ENCODE data around the gene ANGPTL3. TPM values are rescaled to one million over a fixed set of nuclear protein-coding genes. Genes with fewer than 3 reads are reported as not detected.

Gene ANGPTL3
- total and polyA plus RNA-seq, 2 of the 13 experiments (the other 11 are each of a cell fraction or from before 2014, with no cell fraction given), result 0.40 to 0.51 TPM

DNA sequence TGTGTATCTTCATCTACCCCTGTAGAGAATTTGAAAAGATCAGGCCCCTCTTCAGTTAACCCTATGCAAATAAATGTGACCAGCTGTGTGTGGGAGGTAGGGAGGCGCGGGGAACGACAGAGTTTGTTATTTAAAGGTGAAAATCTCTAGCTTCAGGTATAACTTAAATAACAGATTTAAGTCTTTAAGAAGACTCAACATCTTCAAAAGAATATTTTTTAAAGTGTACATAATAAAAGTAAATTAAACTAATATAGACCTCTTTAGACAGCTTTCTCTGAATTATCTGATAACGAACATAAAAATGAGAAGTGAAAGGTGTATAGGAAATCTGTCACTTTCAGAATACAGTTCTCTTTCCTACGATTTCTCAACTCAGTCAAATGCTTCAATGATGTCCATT, 16.0 kb downstream of the ANGPTL3 start (continued):
- TF ChIP-seq, protein P1, sequence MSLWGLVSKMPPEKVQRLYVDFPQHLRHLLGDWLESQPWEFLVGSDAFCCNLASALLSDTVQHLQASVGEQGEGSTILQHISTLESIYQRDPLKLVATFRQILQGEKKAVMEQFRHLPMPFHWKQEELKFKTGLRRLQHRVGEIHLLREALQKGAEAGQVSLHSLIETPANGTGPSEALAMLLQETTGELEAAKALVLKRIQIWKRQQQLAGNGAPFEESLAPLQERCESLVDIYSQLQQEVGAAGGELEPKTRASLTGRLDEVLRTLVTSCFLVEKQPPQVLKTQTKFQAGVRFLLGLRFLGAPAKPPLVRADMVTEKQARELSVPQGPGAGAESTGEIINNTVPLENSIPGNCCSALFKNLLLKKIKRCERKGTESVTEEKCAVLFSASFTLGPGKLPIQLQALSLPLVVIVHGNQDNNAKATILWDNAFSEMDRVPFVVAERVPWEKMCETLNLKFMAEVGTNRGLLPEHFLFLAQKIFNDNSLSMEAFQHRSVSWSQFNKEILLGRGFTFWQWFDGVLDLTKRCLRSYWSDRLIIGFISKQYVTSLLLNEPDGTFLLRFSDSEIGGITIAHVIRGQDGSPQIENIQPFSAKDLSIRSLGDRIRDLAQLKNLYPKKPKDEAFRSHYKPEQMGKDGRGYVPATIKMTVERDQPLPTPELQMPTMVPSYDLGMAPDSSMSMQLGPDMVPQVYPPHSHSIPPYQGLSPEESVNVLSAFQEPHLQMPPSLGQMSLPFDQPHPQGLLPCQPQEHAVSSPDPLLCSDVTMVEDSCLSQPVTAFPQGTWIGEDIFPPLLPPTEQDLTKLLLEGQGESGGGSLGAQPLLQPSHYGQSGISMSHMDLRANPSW (CRISPR knock-in tag; IDR thresholded peaks at IDR 0.05; ENCODE audit: borderline replicate concordance), result no peak
- TF ChIP-seq PAF1 (CRISPR knock-in tag; IDR thresholded peaks at IDR 0.05) (no peak), ZFP1 (CRISPR knock-in tag; IDR thresholded peaks at IDR 0.05) (no peak), ZNF256 (CRISPR knock-in tag; conservative IDR thresholded peaks at IDR 0.05) (no peak)
- TF ChIP-seq, protein P2, sequence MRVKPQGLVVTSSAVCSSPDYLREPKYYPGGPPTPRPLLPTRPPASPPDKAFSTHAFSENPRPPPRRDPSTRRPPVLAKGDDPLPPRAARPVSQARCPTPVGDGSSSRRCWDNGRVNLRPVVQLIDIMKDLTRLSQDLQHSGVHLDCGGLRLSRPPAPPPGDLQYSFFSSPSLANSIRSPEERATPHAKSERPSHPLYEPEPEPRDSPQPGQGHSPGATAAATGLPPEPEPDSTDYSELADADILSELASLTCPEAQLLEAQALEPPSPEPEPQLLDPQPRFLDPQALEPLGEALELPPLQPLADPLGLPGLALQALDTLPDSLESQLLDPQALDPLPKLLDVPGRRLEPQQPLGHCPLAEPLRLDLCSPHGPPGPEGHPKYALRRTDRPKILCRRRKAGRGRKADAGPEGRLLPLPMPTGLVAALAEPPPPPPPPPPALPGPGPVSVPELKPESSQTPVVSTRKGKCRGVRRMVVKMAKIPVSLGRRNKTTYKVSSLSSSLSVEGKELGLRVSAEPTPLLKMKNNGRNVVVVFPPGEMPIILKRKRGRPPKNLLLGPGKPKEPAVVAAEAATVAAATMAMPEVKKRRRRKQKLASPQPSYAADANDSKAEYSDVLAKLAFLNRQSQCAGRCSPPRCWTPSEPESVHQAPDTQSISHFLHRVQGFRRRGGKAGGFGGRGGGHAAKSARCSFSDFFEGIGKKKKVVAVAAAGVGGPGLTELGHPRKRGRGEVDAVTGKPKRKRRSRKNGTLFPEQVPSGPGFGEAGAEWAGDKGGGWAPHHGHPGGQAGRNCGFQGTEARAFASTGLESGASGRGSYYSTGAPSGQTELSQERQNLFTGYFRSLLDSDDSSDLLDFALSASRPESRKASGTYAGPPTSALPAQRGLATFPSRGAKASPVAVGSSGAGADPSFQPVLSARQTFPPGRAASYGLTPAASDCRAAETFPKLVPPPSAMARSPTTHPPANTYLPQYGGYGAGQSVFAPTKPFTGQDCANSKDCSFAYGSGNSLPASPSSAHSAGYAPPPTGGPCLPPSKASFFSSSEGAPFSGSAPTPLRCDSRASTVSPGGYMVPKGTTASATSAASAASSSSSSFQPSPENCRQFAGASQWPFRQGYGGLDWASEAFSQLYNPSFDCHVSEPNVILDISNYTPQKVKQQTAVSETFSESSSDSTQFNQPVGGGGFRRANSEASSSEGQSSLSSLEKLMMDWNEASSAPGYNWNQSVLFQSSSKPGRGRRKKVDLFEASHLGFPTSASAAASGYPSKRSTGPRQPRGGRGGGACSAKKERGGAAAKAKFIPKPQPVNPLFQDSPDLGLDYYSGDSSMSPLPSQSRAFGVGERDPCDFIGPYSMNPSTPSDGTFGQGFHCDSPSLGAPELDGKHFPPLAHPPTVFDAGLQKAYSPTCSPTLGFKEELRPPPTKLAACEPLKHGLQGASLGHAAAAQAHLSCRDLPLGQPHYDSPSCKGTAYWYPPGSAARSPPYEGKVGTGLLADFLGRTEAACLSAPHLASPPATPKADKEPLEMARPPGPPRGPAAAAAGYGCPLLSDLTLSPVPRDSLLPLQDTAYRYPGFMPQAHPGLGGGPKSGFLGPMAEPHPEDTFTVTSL (CRISPR knock-in tag; IDR thresholded peaks at IDR 0.05; ENCODE audit: borderline replicate concordance), result no peak
